HepG2 (cell line): ENCODE data around the gene HK3.

ENCODE experiments used
- ATF1 ChIP-seq: IDR thresholded peaks from 2 replicates; pipeline ENCODE4 v1.6.1; 2016; ENCODE audit warnings: mild to moderate bottlenecking, control low read depth
- ELF1 ChIP-seq: sonication (generic); formaldehyde crosslinking; IDR thresholded peaks from 2 replicates; pipeline ENCODE4 v1.4.0; 2020; ENCODE audit warnings: missing genetic modification reagents
- GABPA ChIP-seq, 2 experiments: IDR thresholded peaks; 2 replicates each; pipeline ENCODE4 v1.6.1; 2011 to 2016; ENCODE audit warnings: low read depth in 2 of 2, low read length in 1 of 2, missing biosample characterization in 1 of 2, missing genetic modification characterization in 1 of 2
- GABPB1 ChIP-seq: IDR thresholded peaks from 2 replicates; pipeline ENCODE4 v1.6.1; 2016; ENCODE audit warnings: mild to moderate bottlenecking, missing genetic modification reagents, moderate library complexity, missing compliant biosample characterization
- KLF16 ChIP-seq, 2 experiments: sonication (generic) in 1 of 2; formaldehyde crosslinking in 1 of 2; IDR thresholded peaks; 2 replicates each; pipeline versions ENCODE4 v1.6.1 to v1.8.0; 2016 to 2023; ENCODE audit warnings: missing genetic modification reagents in 2 of 2, missing compliant biosample characterization in 1 of 2
- MTF1 ChIP-seq: sonication (generic); formaldehyde crosslinking; IDR thresholded peaks from 2 replicates; pipeline ENCODE4 v1.5.0; 2020; ENCODE audit warnings: missing genetic modification reagents
- NFE2L1 ChIP-seq: sonication (generic); formaldehyde crosslinking; IDR thresholded peaks from 2 replicates; pipeline ENCODE4 v1.4.0; 2020; ENCODE audit warnings: missing genetic modification reagents, mild to moderate bottlenecking, borderline replicate concordance
- NPAS2 ChIP-seq: sonication (generic); formaldehyde crosslinking; IDR thresholded peaks from 2 replicates; pipeline ENCODE4 v1.8.0; 2022; ENCODE audit warnings: mild to moderate bottlenecking, missing genetic modification reagents, borderline replicate concordance
- NR2F6 ChIP-seq, 2 experiments: IDR thresholded peaks; 2 replicates each; pipeline ENCODE4 v1.6.1; 2016; ENCODE audit warnings: antibody characterized with exemption in 1 of 2, mild to moderate bottlenecking in 1 of 2
- POLR2AphosphoS2 ChIP-seq: IDR thresholded peaks from 2 replicates; pipeline ENCODE4 v1.6.1; 2011; ENCODE audit warnings: low read depth, low read length, improper control_type of control experiment
- RAD21 ChIP-seq: fragments of 450-650 bp; formaldehyde crosslinking; IDR thresholded peaks from 2 replicates; pipeline ENCODE4 v1.5.0; 2020; ENCODE audit warnings: mild to moderate bottlenecking
- SP4 ChIP-seq: sonication (generic); formaldehyde crosslinking; IDR thresholded peaks from 2 replicates; pipeline ENCODE4 v1.8.1; 2023; ENCODE audit warnings: mild to moderate bottlenecking, missing genetic modification reagents
- ZNF446 ChIP-seq: sonication (generic); formaldehyde crosslinking; IDR thresholded peaks from 2 replicates; pipeline ENCODE4 v1.5.0; 2020; ENCODE audit warnings: mild to moderate bottlenecking, missing genetic modification reagents
- ZNF687 ChIP-seq: sonication (generic); formaldehyde crosslinking; IDR thresholded peaks from 2 replicates; pipeline ENCODE4 v1.5.1; 2020; ENCODE audit warnings: mild to moderate bottlenecking, missing genetic modification reagents, moderate library complexity

DNA sequence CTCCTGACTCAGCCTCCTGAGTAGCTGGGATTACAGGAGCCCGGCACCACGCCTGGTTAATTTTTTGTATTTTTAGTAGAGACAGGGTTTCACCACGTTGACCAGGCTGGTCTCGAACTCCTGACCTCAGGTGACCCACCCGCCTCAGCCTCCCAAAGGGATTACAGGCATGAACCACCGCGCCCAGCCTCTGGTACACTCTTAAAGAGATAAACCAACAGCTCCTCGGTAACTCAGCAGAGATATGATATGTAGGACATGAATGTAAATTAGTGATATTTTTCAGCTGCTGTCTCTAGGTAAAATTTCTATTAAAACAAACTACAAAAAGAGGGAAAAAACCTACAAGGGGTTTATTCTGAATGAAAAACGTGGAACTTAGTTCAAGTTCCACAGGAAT lies 42.8 kb upstream of the HK3 start:
- TF ChIP-seq GABPA (IDR thresholded peaks at IDR 0.05; ENCODE audit: low read depth, low read length) (no peak), GABPA (CRISPR knock-in tag; IDR thresholded peaks at IDR 0.05; ENCODE audit: low read depth) (no peak), MTF1 (CRISPR knock-in tag) (no peak), NR2F6 (IDR thresholded peaks at IDR 0.05) (no peak), NR2F6 (CRISPR knock-in tag; IDR thresholded peaks at IDR 0.05) (no peak), ATF1 (no peak), KLF16 (CRISPR knock-in tag; IDR thresholded peaks at IDR 0.05) (no peak), ELF1 (CRISPR knock-in tag) (no peak), SP4 (CRISPR knock-in tag) (no peak), POLR2AphosphoS2 (no peak), ZNF446 (no peak), NFE2L1 (CRISPR knock-in tag) (no peak), ZNF687 (CRISPR knock-in tag) (no peak), NPAS2 (CRISPR knock-in tag) (no peak), RAD21 (CRISPR knock-in tag) (no peak), GABPB1 (CRISPR knock-in tag) (no peak)
